HG03097 (cell line): Measurements from ENCODE around the gene HLA-C.
"Not testable (repeated sequence)": the region's sequence is repeated elsewhere in the genome, so short reads cannot be mapped to it uniquely, and the experiment has no call there.

Experiments used
- ATAC-seq: cut with Tn5 transposase; IDR thresholded peaks from one replicate; pipeline ENCODE4 v1.9.1; 2021; ENCODE audit not compliant: unreplicated experiment, low FRiP score

The HLA-C gene

DNA sequence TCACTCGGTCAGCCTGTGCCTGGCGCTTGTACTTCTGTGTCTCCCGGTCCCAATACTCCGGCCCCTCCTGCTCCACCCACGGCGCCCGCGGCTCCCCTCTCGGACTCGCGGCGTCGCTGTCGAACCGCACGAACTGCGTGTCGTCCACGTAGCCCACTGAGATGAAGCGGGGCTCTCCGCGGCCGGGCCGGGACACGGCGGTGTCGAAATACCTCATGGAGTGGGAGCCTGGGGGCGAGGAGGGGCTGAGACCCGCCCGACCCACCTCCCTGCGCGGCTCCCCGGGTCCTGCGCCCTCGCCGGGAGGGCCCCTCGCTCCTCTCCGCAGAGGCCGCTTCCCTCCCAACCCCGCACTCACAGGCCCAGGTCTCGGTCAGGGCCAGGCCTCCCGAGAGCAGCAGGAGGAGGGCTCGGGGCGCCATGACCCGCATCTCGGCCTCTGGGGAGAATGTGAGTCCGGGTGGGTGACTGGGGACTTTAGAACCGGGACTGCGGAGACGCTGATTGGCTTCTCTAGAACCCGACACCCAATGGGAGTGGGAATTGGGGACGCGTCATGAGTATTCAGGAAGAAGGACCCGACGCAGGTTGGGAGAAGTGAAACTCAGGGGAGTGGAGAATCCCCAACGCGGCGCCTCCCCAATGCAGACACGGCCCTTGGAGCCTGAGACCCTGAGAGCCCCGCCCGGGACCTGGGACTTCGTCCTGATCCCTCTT is at the start of gene HLA-C:
Gene HLA-C (minus strand): TSS at position 452 of the 717 bp plus-strand sequence. CDS start 21 bp downstream, at position 431.
- ATAC-seq = peak; percentile 70

DNA sequence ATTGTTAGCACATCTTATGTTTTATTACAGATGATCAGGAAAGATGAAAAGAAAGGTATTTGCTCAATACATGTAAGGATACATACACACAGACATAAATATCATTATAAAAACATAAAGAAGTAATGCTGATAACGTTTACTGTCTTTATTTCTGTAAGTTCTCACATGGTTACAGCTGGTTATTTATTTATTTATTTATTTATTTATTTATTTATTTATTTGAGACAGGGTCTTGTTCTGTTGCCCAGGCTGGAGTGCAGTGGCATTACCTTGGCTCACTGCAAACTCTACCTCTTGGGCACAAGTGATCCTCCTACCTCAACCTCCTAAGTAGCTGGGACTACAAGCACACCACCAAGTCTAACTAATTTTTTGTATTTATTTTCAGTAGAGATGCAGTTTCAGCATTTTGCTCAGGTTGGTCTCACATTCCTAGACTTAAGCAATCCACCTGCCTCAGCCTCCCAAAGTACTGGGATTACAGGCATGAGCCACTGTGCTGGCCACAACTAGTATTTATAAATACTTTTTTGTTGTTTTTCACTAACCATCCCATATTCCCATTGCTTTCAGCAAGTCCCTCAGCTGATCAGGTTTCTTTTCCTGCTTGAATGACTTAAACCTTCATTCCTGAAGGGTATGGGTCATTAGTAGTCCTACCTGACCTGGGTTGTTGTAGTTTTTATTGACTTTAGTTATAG is 49.3 kb upstream of the HLA-C start:
- ATAC-seq = no peak

DNA sequence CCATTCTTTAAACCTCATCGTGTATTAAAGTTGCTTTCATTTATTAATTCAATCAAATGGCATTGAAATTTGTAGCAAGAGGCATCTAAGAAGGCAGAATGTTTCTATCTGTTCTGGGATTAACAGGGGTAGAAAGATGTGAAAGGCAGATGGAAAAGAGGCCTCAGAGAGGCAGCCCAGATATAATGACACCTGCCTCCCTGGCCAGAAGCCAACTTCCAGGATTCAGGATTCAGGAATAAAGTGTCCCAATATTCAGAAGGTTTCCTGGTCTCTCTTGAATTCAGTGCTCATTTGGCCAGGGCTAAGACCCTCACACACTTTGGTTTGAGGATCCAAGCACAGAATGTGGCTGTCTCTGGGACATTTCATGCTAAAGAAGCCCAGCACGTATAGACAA is 45.1 kb upstream of the HLA-C start:
- no peak for ATAC-seq

- ATAC-seq = no peak
These were observed 37.7 kb upstream of the HLA-C start for GRCh38 chr6:31309641-31310040.

DNA sequence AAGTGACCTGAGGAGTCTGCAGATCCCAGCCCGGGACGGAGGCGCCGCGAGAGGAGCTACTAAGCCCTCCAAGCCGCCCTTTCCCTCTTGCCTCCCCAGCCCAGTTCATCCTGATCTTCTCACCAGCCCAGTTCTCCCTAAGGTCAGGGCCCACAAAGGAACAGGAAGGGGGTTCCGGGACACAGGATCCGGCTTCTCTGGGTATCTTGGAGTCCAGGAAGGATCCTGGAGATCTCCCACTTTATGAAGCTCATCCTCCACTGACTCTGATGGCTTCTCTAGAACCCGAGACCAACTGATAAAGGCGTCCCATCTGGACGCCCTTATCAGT is 36.9 kb upstream of the HLA-C start:
- ATAC-seq = no peak

GRCh38 chr6:31308050-31308844 is 36.4 kb upstream of the HLA-C start:
- ATAC-seq = no peak

GRCh38 chr6:31307669-31308049 is 35.8 kb upstream of the HLA-C start:
- ATAC-seq = no peak

GRCh38 chr6:31305703-31306219 is 33.9 kb upstream of the HLA-C start:
- no peak for ATAC-seq

- ATAC-seq = no peak
These were observed 32.8 kb upstream of the HLA-C start for GRCh38 chr6:31304683-31305082.

DNA sequence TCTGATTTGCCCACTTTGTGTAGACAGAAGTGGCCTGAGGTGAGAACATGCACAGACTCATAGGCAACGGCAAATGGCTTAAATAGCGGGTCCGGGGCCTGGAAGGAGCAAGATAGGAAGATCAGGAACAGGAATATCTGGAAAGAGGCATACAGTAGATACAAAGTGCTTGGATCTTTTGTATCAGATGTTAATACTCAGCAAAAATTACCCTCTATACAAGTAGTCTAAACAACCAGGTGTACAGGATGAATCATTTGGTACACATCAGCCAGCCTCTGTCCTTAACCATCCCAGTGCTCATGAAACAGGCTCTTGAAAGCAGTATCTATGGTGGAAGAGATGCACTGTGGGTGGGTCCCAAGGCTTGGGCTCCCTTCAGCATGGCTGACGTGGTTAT is 28.9 kb upstream of the HLA-C start:
- no peak for ATAC-seq

DNA sequence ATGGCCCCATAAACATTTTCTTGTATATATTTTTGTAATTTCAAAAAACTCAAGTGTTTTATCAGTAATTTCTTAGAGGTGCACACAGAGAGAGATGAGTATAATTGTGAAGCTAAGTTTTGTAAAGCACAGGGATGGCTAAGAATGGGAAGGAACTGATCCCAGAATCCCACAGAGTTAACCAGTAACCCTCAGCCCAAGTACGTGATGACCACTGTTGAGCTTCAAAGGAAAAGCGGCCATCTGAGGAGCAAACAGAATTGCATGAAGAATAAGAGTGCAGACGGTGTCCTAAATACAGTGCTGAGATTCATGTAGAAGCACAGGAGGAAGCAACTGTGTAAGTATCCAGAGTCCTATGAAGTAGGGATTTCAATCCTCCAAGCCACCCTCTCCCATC is 28.1 kb upstream of the HLA-C start:
- no peak for ATAC-seq

DNA sequence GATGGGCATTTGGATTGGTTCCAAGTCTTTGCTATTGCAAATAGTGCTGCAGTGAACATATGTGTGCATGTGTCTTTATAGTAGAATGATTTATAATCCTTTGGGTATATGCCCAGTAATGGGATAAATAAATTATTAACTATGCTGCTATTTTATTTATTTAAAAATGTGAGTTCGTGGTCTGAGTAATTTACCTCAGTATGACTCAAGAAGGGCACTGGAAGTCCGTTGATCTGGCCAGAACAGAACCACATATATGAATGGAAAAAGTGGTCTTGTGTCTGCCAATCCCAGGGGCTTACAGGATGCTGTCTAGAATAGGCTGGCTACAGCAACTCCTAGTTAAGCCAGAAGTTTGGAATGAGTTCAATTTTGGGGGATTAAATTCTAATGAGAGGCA is 27.6 kb upstream of the HLA-C start:
- ATAC-seq = no peak

GRCh38 chr6:31294056-31294455 is 22.2 kb upstream of the HLA-C start:
- ATAC-seq = no peak

DNA sequence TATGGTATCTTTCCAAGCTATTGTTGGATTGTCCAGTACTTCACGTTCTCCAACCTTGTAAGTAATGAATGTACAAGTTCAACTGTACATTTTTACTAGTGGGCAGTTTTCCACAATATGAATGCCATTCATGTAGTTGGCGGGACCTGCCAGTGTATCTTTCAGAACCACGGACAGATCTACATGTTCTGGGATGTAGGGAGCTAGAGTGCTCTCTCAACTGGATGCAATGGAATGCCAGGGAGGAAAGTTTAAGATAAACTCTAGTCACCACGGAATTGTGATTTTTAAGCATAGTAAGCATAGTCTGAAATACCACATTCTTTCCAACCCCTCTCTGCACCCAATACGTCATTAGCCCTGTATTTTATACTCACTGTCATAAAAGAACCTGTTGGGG is 21.5 kb upstream of the HLA-C start:
- ATAC-seq = no peak

DNA sequence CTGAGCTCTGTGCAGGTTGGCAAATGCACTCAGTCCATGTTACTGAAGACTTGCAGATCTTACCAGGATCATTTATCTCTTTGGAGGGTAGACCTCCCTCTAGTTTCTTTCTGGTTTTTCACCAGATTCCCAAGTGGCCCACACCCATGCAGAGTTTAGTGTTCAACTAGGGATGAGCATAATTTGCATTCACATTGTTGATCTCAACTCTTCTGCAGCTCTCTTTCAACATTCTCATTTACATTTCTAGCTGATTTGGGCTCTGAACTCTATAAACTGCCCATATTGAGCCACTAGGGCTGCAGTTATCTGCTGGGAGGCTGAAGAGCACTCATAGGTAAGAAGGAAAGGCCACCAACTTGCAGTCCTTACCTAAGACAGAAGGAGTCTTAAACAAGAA is 17.9 kb upstream of the HLA-C start:
- ATAC-seq = no peak

- no peak for ATAC-seq
These were observed 15.7 kb upstream of the HLA-C start for GRCh38 chr6:31287619-31288018.

DNA sequence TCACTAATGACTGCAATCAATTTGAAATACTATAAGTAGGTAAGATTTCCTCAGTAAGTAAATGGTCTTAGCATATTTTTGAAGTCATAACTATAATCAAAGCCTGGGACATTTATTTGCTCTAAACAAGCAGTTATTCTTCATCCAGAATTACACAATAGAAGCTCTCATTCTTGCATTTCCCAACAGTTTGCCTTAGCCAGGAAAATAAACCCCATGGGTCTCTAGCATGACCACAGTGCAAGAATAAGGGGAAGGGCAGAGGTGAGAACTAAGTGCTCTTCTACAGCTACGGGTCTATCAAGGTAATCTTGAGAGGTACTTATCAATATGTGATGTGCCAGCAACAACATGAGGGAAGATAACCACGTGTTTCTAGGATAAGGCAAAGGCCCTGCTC is 14.1 kb upstream of the HLA-C start:
- ATAC-seq = no peak

GRCh38 chr6:31285486-31285885 is 13.6 kb upstream of the HLA-C start:
- ATAC-seq = no peak

DNA sequence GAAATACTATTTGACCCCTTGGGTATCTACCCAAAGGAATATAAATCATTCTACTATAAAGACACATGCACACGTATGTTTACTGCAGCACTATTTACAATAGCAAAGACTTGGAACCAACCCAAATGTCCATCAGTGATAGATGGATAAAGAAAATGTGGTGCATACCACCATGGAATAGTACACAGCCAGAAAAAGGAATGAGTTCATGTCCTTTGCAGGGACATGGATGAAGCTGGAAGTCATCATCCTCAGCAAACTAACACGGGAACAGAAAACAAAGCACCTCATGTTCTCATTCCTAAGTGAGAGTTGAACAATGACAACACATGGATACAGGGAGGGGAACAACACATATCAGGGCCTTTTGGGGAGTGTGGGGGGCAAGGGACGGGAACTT is 7.8 kb upstream of the HLA-C start:
- ATAC-seq = not testable (repeated sequence)

- no peak for ATAC-seq
These were observed 1.1 kb upstream of the HLA-C start for GRCh38 chr6:31272836-31273626.

DNA sequence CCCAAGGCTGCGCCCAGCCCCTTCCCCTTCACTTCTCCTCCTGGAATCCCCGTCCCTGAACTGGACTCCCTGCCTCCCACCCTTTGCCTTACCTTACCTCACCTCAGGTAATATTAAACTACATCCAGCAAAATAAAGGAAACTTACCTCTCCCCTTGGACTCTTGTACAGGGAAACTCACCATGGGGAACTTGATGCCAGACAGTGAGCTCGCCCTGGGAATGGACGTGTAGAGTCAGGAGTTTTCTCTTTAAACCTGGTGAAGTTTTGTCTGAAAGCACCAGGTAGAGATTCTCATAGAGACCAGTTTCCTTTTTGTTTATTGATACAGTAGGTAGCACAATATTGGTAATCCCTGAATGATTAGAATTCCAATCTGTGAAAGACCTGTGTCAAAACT is 544 bp upstream of the HLA-C start:
- peak; percentile 18 for ATAC-seq
